ENCODE measurements around the gene RPTOR. TPM values are rescaled to one million over a fixed set of nuclear protein-coding genes. Genes with fewer than 3 reads are reported as not detected.

RPTOR gene
- total and polyA plus RNA-seq, 2 experiments from 2014 or later, result 6.6 to 16.1 TPM

GRCh38 chr17:80824549-80825470 lies 280.2 kb downstream of the RPTOR start:
- no peaks in the 10 kb centered on the region for H4K20me1 ChIP-seq (ENCODE audit: insufficient read depth)
- no peak overlapping the region for H2AFZ ChIP-seq
- no peaks in the 10 kb centered on the region for H3K9me3 ChIP-seq (ENCODE audit: low read depth)
- WGBS, 2 experiments (ENCODE audit: low coverage in 1 of 2, low lambda C conversion rate in 2 of 2, missing lambda C conversion rate in 2 of 2), result 96 to 99% methylated on average over 15 to 36 of the region's 36 CpGs
- H3K27me3 ChIP-seq (replicated peaks; ENCODE audit: insufficient read depth), result no peaks in the 10 kb centered on the region
- peaks cover 7% of the 10 kb centered on the region; the same call in 1 of the 2 replicates for H3F3A ChIP-seq (ENCODE audit: insufficient read depth)
- no peak for DNase-seq
- 0 out of 2 replicates have a peak, but pooled peaks cover 4% of the 10 kb centered on the region for H3K36me3 ChIP-seq (ENCODE audit: low read depth)
- H3K9me2 ChIP-seq (ENCODE audit: insufficient read depth), result no peaks in the 10 kb centered on the region
- TF ChIP-seq EZH2phosphoT487 (IDR thresholded peaks at IDR 0.05; ENCODE audit: insufficient read depth, low read depth), result no peak
- TF ChIP-seq EZH2 (IDR thresholded peaks at IDR 0.05; ENCODE audit: insufficient read depth, poor library complexity, severe bottlenecking), result no peak
- no peak overlapping the region for H3K4me2 ChIP-seq (ENCODE audit: unreplicated experiment)
- in situ Hi-C loops (cut with MboI), result no loop called here
- H3K4me1 ChIP-seq (ENCODE audit: insufficient read depth), result peaks cover 11% of the 10 kb centered on the region
- no peaks in the 10 kb centered on the region for H3K79me2 ChIP-seq (ENCODE audit: insufficient read depth)
- no peak overlapping the region for H3K9ac ChIP-seq
- H3K4me3 ChIP-seq, result no peak overlapping the region
- H3K27ac ChIP-seq, result no peak overlapping the region

GRCh38 chr17:80825471-80826345 lies 281.1 kb downstream of the RPTOR start:
- WGBS, 2 experiments (ENCODE audit: low coverage in 1 of 2, low lambda C conversion rate in 2 of 2, missing lambda C conversion rate in 2 of 2), result 91 to 96% methylated on average over 27 to 28 of the region's 28 CpGs
- Histone ChIP-seq H3K4me3 (no peak overlapping the region), H3K4me1 (ENCODE audit: insufficient read depth) (peaks cover 11% of the 10 kb centered on the region), H3K9ac (no peak overlapping the region), H3K9me3 (ENCODE audit: low read depth) (no peaks in the 10 kb centered on the region), H3K79me2 (ENCODE audit: insufficient read depth) (no peaks in the 10 kb centered on the region), H3F3A (ENCODE audit: insufficient read depth) (peaks cover 7% of the 10 kb centered on the region; the same call in 1 of the 2 replicates), H3K36me3 (ENCODE audit: low read depth) (0 out of 2 replicates have a peak, but pooled peaks cover 4% of the 10 kb centered on the region), H3K27ac (no peak overlapping the region), H4K20me1 (ENCODE audit: insufficient read depth) (no peaks in the 10 kb centered on the region), H3K27me3 (replicated peaks; ENCODE audit: insufficient read depth) (no peaks in the 10 kb centered on the region), H3K9me2 (ENCODE audit: insufficient read depth) (no peaks in the 10 kb centered on the region), H3K4me2 (ENCODE audit: unreplicated experiment) (no peak overlapping the region), H2AFZ (no peak overlapping the region)
- in situ Hi-C loops (cut with MboI), result no loop called here
- no peak for TF ChIP-seq EZH2phosphoT487 (IDR thresholded peaks at IDR 0.05; ENCODE audit: insufficient read depth, low read depth)
- no peak for TF ChIP-seq EZH2 (IDR thresholded peaks at IDR 0.05; ENCODE audit: insufficient read depth, poor library complexity, severe bottlenecking)
- DNase-seq, result no peak

DNA sequence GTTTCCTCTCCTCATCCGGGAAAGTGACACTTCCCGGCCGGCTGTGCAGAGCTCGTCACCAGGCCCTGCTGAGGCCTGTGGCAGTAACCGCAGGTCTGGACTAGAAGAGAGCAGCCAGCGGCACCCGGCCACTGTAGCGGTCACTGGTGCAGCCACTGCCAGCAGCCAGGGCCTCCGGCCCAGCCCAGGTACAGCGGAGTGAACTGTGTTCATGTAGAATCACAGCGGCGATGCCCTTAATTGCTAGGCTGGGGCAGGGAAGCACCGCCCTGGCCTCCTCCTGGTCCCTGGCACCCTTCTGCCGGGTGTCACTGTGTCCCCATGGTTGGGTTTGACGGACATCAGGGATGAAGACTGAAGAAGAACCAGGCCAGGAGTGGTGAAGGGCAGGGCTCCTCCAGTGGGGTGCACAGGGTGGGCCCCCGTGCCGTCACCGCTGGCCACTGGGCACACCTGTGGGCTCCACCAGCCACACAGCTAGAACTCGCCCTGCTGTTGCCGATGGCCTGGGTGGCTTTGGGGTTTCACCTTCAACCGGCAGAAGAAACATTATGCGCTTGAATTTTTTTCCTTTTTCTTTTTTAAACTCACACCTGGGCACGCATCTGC lies 281.8 kb downstream of the RPTOR start:
- H3K4me3 ChIP-seq, result no peak overlapping the region
- DNase-seq, result no peak
- peak overlapping the region; percentile 34; the same call in 1 of the 2 replicates for H3K27ac ChIP-seq
- no peaks in the 10 kb centered on the region for H3K9me2 ChIP-seq (ENCODE audit: insufficient read depth)
- no peaks in the 10 kb centered on the region for H3K79me2 ChIP-seq (ENCODE audit: insufficient read depth)
- no peaks in the 10 kb centered on the region for H4K20me1 ChIP-seq (ENCODE audit: insufficient read depth)
- in situ Hi-C loops (cut with MboI), result no loop called here
- H3K9me3 ChIP-seq (ENCODE audit: low read depth), result no peaks in the 10 kb centered on the region
- H3K36me3 ChIP-seq (ENCODE audit: low read depth), result 0 out of 2 replicates have a peak, but pooled peaks cover 4% of the 10 kb centered on the region
- no peak overlapping the region for H2AFZ ChIP-seq
- WGBS, 2 experiments (ENCODE audit: low coverage in 1 of 2, low lambda C conversion rate in 2 of 2, missing lambda C conversion rate in 2 of 2), result 64 to 67% methylated on average over 23 of the region's 23 CpGs
- no peak for TF ChIP-seq EZH2phosphoT487 (IDR thresholded peaks at IDR 0.05; ENCODE audit: insufficient read depth, low read depth)
- TF ChIP-seq EZH2 (IDR thresholded peaks at IDR 0.05; ENCODE audit: insufficient read depth, poor library complexity, severe bottlenecking), result no peak
- no peak overlapping the region for H3K9ac ChIP-seq
- peaks cover 7% of the 10 kb centered on the region; the same call in 1 of the 2 replicates for H3F3A ChIP-seq (ENCODE audit: insufficient read depth)
- H3K4me1 ChIP-seq (ENCODE audit: insufficient read depth), result peaks cover 11% of the 10 kb centered on the region
- H3K27me3 ChIP-seq (replicated peaks; ENCODE audit: insufficient read depth), result no peaks in the 10 kb centered on the region
- H3K4me2 ChIP-seq (ENCODE audit: unreplicated experiment), result no peak overlapping the region
